SU-DHL-6 (cell line): Measurements from ENCODE around the gene ERBB4.

Source experiments
- CTCF ChIP-seq: fragments of 200-600 bp; sonication (generic); IDR thresholded peaks from one replicate; pipeline ENCODE4 v1.5.1; 2017; ENCODE audit warnings: antibody characterized with exemption, mild to moderate bottlenecking, low read length, moderate library complexity; ENCODE audit not compliant: insufficient read depth, poor library complexity, severe bottlenecking
- EZH2phosphoT487 ChIP-seq: fragments of 200-600 bp; sonication (generic), shearing (Covaris generic); conservative IDR thresholded peaks from 2 replicates; pipeline ENCODE4 v1.6.1; 2018; ENCODE audit warnings: mild to moderate bottlenecking, antibody characterized with exemption, low read length, moderate library complexity, mixed read lengths

GRCh38 chr2:212193056-212193455, 345.5 kb downstream of the ERBB4 start:
- no peak for TF ChIP-seq CTCF
- TF ChIP-seq EZH2phosphoT487: no peak
